Transverse colon (tissue), 4 donors: ENCODE measurements around the gene SFTPB.

Source experiments
- POLR2A ChIP-seq: fragments of 450-650 bp; IDR thresholded peaks from one replicate; pipeline ENCODE4 v1.6.1; 2016; ENCODE audit warnings: antibody characterized with exemption, mild to moderate bottlenecking, moderate library complexity
- POLR2AphosphoS5 ChIP-seq, 3 donors: sonication (generic); formaldehyde crosslinking; IDR thresholded peaks; one replicate each; pipeline ENCODE4 v1.6.1; 2016; ENCODE audit warnings: antibody characterized with exemption in 3 of 3
- TF ChIP-seq, protein P1 (sequence below), 5 experiments: fragments of 200-600 bp in 3 of 5; fragments of 450-650 bp in 2 of 5; sonication (generic) in 3 of 5; IDR thresholded peaks; 1 replicate in 2 of 5; 2 replicates in 3 of 5; pipeline ENCODE4 v1.5.1; 2016 to 2017; ENCODE audit warnings: antibody characterized with exemption in 5 of 5, inconsistent platforms in 3 of 5, mild to moderate bottlenecking in 2 of 5, moderate library complexity in 1 of 5

DNA sequence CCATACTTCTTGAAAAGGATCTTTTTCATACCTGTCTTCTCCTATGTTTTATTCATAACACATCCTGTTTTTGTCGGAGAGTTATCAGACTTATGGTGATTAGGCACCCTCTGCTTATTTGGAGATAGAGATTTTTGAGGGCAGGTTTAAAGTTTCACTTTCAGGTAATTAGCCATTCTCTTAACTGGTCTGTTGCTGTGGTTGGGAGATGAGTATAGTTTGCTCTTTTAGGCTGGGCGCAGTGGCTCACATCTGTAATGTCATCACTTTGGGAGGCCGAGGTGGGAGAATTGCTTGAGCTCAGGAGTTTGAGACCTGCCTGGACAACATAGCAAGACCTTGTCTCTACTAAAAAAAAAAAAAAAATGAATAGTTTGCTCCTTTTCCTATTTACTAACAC lies 25.3 kb downstream of the SFTPB start:
- TF ChIP-seq, protein P1, sequence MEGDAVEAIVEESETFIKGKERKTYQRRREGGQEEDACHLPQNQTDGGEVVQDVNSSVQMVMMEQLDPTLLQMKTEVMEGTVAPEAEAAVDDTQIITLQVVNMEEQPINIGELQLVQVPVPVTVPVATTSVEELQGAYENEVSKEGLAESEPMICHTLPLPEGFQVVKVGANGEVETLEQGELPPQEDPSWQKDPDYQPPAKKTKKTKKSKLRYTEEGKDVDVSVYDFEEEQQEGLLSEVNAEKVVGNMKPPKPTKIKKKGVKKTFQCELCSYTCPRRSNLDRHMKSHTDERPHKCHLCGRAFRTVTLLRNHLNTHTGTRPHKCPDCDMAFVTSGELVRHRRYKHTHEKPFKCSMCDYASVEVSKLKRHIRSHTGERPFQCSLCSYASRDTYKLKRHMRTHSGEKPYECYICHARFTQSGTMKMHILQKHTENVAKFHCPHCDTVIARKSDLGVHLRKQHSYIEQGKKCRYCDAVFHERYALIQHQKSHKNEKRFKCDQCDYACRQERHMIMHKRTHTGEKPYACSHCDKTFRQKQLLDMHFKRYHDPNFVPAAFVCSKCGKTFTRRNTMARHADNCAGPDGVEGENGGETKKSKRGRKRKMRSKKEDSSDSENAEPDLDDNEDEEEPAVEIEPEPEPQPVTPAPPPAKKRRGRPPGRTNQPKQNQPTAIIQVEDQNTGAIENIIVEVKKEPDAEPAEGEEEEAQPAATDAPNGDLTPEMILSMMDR (IDR thresholded peaks at IDR 0.05): no peak
- TF ChIP-seq POLR2A (no peak), POLR2AphosphoS5 (IDR thresholded peaks at IDR 0.05) (no peak)
